GM10847 (cell line): ENCODE measurements around the gene PREX1.

Experiments used
- POLR2A ChIP-seq: IDR thresholded peaks from 2 replicates; pipeline ENCODE4 v1.6.1; 2011; ENCODE audit not compliant: insufficient read length; ENCODE audit errors: extremely low read depth

Gene PREX1

DNA sequence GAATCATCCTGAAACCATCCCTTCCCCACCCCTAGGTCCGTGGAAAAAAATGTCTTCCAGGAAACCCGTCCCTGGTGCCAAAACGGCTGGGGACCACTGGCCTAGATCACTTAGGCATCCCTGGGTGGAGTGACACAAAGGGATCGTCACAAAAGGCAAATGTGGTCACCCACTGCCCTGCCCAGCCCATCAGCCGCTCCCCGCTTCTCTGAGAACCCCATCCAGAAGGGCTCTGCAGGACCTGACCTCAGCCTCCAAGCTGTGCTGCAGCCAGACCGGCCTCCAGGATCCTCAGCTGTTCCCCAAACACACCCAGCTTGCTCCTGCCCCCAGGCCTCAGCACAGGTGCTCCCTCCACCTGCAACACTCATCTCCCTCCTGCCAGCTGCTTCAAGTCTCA, 61.6 kb downstream of the PREX1 start:
- TF ChIP-seq POLR2A = no peak

DNA sequence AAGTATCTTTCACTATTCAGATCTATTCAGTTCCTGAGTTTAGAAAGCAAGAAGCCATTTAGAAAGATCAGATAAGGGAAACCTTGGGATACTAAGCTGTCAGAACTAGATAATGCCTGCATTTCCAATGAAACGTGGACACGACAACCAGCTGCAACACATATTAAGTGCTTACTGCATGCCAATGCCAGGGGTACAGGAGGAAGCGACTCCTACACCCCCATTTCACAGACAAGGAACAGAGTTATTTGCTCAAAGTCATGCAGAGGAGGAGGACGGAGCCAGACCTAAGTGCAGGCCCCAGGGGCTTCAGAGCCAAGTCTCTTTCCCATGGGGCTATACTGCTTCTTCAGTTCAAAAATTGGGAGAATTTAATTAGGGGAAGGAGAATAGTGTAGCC, 62.4 kb downstream of the PREX1 start:
- TF ChIP-seq POLR2A = no peak

DNA sequence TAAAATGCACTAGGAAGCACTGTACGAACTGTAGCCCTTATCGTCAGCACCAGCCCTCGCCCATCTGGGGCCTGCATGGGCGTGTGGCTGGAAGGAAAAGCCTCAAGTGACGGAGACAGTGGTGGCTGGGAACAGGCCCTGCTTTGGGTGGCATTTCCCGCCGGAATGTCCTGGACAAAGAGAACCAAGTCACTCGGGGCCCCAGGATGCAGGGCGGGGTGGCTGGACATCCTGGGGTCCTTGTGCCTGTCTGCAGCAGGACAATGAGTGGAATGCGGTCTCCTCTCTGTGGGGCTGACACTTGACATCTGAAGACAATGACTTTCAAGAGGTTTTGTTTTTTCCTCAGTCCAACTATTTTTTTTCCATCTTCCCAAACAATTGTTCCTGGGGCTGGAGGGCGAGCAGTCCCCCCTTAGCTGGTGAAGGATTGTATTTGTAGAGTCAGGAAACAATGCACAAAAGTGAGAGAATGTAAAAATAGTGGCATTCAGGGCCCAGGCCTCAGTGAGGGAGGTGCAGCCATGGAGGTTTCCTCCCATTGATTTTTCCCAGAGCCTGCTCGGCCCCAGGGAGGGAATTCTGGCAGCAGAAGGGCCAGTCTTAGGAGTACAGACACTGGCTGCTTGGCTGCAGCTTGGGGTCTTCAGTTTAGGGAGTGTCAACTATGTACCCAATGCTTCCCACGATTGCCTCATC, 64.4 kb downstream of the PREX1 start:
- no peak for TF ChIP-seq POLR2A

DNA sequence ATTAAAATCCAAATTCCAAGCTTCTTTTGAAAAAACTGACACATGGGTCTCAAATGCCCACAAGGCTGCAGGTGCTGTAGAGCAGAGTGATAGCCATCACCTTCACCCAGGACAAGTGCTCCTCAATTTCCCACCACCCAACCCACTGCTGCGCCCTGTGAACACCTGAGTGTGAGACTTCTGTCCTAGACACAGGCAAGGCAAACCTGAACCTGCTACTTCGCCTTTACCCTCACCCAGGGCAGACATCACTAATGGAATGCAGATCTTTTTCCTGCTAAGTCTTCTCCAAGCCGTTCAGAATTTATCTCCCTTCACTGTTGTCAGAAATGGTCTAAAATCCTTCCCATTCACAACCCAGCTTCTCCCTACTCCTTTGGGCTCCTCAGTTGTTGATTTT, 65.9 kb downstream of the PREX1 start:
- TF ChIP-seq POLR2A = no peak

DNA sequence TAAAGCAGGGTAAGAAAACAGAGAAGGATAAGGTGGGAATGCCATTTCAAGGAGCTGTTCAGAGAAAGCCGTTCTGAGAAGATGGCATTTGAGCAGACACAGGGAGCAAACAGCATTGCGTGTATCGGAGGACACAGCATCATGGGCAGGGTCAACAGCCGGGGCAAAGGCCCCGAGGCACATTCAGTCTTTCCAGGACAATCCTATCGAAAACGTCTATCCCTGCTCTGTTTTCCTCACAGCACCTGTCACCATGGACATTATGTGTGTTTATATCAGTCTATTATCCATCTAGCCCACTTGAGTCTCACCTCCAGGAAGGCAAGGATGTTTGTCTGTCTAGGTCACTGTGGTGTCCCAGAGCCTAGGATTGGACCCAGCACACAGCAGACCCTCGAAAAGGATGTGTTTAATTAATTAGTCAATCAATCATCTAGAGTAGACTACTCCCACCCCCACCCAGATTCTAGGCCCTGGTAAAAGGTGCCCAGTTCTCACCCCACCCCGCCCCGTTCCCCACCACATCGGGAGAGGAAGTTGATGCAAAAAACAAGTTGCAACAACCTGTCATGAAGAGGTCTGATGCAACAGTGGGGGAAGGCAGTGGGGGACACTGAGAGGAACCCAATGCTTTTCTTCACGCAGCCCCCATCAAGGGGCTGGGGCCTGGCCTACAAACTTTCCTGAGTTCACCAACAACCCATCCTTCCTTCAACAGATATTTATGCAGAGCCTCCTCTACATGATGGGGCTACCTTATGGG, 66.6 kb downstream of the PREX1 start:
- no peak for TF ChIP-seq POLR2A

DNA sequence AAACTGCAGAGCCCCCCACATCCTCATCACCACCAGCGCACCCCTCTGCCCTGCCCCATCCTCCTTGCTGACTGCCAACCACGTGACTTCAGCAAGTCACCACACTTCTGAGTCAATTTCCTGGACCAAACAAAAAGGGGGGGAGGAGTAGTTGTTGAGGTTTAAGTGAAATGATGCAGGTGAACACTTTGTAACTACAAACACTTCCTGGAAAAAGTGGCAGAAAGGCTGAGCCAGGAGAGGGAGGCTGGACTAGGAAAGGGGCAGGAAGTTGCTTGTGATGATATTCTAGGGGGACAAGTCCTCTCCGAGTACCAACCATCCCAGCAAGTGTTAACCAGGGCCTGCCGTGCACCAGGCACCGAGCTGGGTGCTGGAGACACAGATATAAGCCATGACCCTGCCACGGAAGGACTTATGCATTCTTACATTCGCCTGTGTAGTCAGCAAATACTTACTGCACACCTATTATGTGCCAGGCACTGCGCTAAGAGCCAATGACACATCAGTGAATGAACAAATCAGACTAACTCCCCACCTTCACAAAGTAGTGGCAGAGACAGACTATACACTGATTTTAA, 67.3 kb downstream of the PREX1 start:
- TF ChIP-seq POLR2A = no peak

DNA sequence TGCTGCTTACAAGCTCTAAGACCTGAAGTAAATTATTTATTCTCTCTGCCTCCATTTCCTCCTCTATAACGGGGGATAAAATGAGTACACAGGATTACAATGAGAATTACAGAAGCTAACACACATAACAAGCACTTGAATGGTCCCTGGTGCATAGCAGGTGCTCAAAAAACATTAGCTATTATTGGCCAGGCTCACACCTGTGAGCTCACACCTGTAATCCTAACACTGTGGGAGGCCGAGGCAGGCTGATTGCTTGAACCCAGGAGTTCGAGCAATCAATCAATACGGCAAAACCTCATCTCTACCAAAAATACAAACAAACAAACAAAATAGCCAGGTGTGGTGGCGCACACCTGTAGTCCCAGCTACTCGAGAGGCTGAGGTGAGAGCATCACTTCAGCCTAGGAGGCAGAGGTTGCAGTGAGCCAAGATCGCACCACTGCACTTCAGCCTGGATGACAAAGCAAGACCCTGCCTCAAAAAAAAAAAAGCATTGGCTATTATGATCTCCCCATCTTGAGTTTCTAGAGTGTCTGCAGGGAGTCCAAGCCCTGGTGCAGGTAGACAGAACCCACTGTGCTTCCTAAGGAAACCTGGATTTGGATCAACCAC, 68.1 kb downstream of the PREX1 start:
- no peak for TF ChIP-seq POLR2A

DNA sequence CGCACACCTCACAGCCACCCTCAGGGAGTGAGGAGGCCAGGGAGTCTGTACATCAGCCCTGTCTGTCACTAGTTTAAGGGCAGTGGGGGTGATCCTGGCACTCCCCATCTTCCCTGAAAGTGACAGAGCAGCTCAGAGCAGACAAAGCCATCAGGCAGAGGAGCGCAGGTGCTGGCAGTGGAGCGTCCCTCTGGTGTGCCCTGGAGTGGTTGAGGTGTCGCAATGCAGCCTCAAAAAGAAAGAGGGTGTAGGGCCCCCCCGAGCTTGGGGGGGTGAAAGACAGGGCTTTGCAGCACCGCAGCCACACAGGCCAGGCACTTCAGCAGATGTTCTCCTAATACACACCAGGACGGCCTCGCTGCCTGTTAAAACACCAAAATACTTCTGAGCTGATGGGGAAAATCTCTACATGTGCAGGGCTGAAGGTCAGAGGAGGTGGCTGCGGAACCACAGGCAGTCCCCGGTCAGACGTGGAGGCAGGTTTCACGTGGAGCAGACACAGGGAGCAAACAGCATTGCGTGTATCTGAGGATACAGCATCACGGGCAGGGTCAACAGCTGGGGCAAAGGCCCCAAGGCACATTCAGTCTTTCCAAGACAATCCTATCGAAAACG, 69.5 kb downstream of the PREX1 start:
- no peak for TF ChIP-seq POLR2A

DNA sequence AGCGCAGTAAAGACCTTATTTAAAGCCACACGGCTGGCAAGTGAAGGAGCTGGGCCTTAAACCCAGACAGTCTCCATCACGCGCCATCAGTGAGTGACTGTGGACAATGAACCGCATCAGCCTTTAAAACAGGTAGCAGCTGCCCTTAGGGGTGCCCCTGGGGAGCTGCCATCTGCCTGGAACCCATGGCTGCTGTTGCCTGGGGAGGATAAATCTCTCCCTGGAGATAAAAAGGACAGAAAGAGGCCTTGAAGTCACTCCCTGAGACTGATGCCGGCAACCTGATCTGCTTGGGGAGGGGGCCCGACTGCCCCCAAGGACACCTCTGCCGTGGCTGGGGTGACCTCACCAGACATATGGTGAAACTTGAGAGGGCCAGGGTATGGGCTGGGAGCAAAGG, 73.5 kb downstream of the PREX1 start:
- no peak for TF ChIP-seq POLR2A

DNA sequence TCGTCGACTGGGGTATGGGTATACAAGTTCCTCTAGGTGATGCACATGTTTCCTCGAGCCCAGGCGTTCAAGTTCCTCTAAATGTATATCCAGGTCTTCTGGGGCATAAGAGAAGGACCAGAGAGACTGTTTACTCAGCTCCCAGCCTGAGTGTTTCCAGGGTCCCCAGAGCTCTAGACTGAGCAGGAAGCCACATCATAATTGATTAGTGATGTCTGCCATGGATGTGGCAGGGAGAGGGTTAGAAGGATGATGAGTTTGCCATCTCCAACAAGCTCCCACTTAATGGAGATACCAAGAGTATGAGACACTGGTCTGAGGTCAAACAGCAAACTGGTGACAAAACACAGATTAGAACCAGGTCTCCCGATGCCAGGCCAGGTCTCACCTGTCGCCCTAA, 74.8 kb downstream of the PREX1 start:
- no peak for TF ChIP-seq POLR2A

DNA sequence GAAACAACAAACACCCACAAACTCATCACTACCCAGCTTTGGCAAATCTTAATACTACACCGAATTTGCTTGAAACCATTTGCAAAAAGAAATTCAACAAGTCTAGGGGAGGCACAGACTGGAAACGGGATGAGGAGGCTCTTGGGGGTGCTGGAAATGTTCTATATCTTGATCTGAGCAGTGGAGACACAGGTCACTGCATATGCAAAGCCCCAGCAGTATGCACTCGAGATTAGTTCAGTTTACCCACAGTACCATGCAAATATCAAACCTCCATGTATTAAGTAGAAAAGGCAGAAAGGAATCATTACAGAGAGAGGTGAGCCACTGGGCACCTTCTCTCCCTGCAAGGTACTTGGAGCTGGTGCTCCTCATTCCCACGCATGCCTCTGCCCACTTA, 75.9 kb downstream of the PREX1 start:
- no peak for TF ChIP-seq POLR2A

DNA sequence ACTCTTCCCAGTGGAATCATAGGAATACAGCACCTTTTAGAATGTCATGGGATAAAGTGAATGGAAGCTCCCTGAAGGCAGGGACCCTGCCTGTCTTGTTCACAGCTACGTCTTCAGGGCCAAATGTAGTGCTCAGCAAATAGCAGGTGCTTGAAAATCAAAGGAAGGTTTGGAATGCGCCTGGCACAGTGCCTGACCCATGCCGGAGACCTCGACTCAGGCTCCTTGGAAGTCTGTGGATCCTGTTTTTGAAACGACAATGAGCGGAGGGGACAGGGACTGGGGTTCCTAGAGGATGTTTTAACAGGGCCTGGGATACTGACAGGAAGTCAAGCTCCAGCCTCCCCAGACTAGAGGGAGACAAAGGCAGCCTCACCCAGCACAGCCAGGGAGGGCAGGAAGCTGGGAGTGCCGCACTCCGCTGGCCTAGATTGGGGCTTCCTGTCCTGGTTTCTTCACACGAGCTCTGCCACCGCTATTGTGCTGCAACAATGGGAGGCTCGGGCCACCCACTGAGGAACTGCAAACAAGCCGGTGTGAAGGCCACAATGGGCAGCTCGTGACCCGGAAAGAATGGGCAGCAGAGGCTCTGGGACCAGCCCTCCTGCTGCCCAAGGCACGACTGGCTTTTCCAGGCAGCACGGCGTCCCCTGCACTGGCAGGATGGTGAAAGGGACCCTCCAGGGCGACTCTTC, 76.7 kb downstream of the PREX1 start:
- TF ChIP-seq POLR2A = no peak

DNA sequence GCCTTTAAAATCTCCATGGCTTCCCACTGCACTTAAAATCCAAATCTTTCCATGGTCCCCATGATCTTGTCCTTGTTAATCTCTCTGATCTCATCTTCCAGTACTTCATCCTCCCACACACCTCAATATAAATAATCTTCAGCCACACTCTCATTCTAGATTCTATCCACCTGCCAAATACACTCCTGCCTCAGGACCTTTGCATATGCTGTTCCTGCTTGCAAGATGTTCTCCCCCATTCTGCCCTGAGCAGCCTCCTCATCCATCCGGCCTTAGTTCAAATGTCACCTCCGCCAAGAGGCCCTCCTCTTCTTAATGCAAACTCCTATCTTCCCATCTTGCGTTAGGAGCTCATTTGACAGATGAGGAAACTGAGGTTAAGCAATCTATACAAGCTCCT, 77.4 kb downstream of the PREX1 start:
- no peak for TF ChIP-seq POLR2A

DNA sequence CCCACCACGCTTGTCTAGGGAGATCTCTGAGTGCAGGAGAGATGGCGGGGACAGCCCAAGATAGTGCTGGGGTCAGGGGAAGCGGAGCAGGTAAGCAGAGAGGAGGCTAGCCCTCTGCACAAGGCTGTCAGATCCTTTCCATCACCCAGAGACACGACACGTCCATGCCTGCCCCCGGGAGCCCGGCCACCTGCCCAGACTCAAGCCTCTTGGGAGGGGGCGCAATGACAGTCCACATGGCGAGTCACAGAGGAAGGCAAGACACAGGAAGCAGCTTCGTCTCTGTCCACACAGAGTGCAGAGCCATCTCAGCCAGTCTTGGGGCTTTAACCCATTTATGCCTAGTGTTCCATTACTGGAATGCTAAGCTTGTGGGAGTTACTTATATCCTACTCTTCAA, 78.4 kb downstream of the PREX1 start:
- no peak for TF ChIP-seq POLR2A

DNA sequence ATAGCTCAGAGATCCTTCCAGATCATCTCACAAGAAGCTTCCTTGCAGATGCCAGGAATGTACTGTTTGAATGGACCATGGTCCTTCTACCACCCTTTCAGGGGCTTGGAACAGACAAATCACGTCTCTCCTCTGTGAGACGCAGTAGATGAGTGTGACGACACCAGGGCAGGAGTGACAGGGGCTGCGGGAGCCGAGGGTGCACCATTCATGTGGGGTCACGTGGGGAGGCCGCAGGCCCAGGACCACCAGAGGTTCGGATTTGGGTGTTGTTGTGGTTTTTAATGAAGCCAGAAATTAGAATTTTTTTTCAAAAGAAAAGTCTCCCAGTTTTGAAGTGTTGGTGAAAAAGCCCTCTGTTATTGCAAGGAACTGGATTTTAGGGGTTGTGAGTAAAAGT, 79.2 kb downstream of the PREX1 start:
- no peak for TF ChIP-seq POLR2A

DNA sequence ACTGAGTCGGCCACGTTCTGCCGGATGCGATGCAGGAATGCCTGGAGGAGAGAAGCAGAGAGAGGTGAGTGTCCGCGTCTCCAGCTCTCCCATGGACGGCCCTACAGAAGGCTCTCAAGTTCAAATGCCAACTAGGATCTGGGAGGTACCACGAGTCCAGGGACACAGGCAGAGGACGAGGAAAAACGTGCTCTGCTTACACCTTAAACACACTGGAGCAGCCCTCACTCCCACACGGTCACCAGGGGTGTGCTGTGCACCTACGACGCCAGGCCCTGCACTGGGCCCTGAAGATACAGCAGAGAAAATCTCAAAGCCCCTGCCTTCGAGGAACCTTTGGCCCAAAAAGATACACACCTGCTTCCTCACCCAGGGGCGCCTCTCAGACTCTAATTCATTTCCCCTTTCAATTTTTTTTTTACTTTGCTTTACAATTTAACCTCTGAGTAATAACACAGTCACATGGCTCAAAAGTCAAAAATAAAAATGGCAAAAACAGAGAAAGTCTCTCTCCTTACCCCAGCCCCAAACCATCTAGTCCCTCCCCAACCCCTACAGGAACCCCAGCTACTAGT, 79.9 kb downstream of the PREX1 start:
- TF ChIP-seq POLR2A = no peak
